CD8-positive, alpha-beta memory T cell (primary cell): ENCODE measurements around the gene TBX4. TPM values are rescaled to one million over a fixed set of nuclear protein-coding genes. Genes with fewer than 3 reads are reported as not detected.

ENCODE experiments used
- CTCF ChIA-PET: fragments of 350-600 bp; sonication (Branson Sonifier 250); formaldehyde crosslinking; loops from one replicate; lab custom pipeline; 2021; ENCODE audit warnings: antibody characterized with exemption; lab: Charles Lee
- POLR2A ChIA-PET: fragments of 350-600 bp; sonication (Branson Sonifier 250); formaldehyde crosslinking; loops from one replicate; lab custom pipeline; 2021; ENCODE audit warnings: antibody characterized with exemption; lab: Charles Lee
- DNase-seq, 5 donors: peaks; one replicate each; pipeline versions ENCODE4 v3.0.0 to v3.0.0-alpha.2; 2020 to 2022; ENCODE audit warnings: mixed read lengths in 1 of 5
- H3K27ac ChIP-seq: one replicate; pipeline ENCODE4 v1.7.0; 2013; ENCODE audit warnings: low read depth, mild to moderate bottlenecking, low read length, moderate library complexity
- H3K27me3 ChIP-seq: 2 replicates; pipeline ENCODE4 v1.7.0; 2013; ENCODE audit warnings: low read length, mild to moderate bottlenecking; ENCODE audit not compliant: insufficient read depth, poor library complexity, severe bottlenecking
- H3K36me3 ChIP-seq: 2 replicates; pipeline ENCODE4 v1.7.0; 2013; ENCODE audit warnings: mild to moderate bottlenecking, low read length, moderate library complexity; ENCODE audit not compliant: insufficient read depth
- H3K4me1 ChIP-seq: 2 replicates; pipeline ENCODE4 v1.7.0; 2013; ENCODE audit warnings: mild to moderate bottlenecking, low read length, moderate library complexity; ENCODE audit not compliant: insufficient read depth
- H3K4me3 ChIP-seq: 2 replicates; pipeline ENCODE4 v1.7.0; 2013; ENCODE audit warnings: mild to moderate bottlenecking, low read length
- H3K9me3 ChIP-seq: 2 replicates; pipeline ENCODE4 v1.7.0; 2013; ENCODE audit warnings: mild to moderate bottlenecking, low read length
- H3K27ac Mint-ChIP-seq, 8 donors: one replicate each; pipeline ENCODE4 v1.8.0; 2020 to 2021; ENCODE audit warnings: mixed read lengths in 8 of 8, mild to moderate bottlenecking in 6 of 8, inconsistent platforms in 3 of 8, moderate library complexity in 3 of 8
- H3K27me3 Mint-ChIP-seq, 2 donors: one replicate each; pipeline ENCODE4 v1.8.0; 2020 to 2021; ENCODE audit warnings: mixed read lengths in 2 of 2, mild to moderate bottlenecking in 1 of 2, moderate library complexity in 1 of 2
- H3K36me3 Mint-ChIP-seq, 3 donors: one replicate each; pipeline ENCODE4 v1.8.0; 2020 to 2021; ENCODE audit warnings: mixed read lengths in 3 of 3, inconsistent platforms in 1 of 3, mild to moderate bottlenecking in 1 of 3
- H3K4me1 Mint-ChIP-seq, 3 donors: one replicate each; pipeline ENCODE4 v1.8.0; 2020 to 2021; ENCODE audit warnings: mixed read lengths in 3 of 3, inconsistent platforms in 1 of 3, mild to moderate bottlenecking in 1 of 3
- H3K4me3 Mint-ChIP-seq, 7 donors: one replicate each; pipeline ENCODE4 v1.8.0; 2020 to 2021; ENCODE audit warnings: mixed read lengths in 7 of 7, mild to moderate bottlenecking in 6 of 7, moderate library complexity in 4 of 7, inconsistent platforms in 2 of 7
- H3K9me3 Mint-ChIP-seq, 5 donors: one replicate each; pipeline ENCODE4 v1.8.0; 2020 to 2022; ENCODE audit warnings: mixed read lengths in 5 of 5, mild to moderate bottlenecking in 3 of 5, moderate library complexity in 2 of 5, inconsistent platforms in 1 of 5
- polyA plus RNA-seq: library from polyadenylated mRNA; unstranded; fragments of 300-500 nt; fragmentation: Illumina TruSeq; gene quantifications from one replicate; pipeline ENCODE4 v1.2.3, GENCODE V29; 2021
- total RNA-seq, 2 experiments: library from RNA; stranded (reverse); gene quantifications; one replicate each; pipeline ENCODE4 v1.2.3, GENCODE V29; 2021

TBX4 gene
- total and polyA plus RNA-seq, 3 experiments from 2014 or later: not detected

DNA sequence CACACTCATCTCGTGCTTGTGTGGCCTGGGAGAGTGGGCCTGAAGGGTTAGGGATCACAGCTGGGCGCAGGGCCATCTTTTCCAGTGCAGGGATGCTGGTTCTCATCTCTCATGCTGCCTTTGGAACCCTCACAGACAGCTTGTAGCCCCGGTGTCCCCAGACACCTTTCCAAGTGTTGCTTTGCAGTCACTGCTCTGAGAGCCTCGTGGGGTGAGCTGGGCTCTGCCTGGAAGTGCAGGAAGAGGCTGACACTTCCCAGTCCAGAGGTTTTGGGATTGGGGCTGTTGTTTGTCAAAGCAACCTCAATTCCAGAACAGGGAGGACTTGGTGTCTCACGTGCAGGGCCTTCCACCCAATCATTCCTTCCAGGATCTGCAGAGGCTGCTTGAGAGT lies 28.2 kb downstream of the TBX4 start:
- POLR2A ChIA-PET: no interaction called here
- no peaks in the 10 kb centered on the region for H3K36me3 Mint-ChIP-seq

DNA sequence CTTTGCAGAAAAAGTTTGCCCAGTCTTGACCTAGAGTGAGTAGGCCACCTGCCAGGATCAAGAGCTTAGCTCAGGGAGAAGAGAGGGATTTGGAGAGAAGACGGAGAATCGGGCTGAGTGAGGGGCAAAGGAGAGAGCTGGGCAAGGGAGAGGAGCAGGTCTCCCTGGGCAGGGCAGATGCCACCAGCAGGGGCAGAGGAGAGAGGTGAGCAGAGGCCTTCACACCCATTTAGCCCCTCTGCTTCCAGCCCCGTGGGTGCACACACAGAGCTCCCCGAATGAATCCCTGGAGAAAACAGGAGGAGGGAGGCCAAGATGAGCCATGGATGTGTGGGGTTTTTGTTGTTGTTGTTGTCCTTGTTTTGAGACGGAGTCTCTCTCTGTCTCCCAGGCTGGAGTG lies 29.2 kb downstream of the TBX4 start:
- Histone ChIP-seq H3K27ac (no peak overlapping the region), H3K36me3 (no peaks in the 10 kb centered on the region), H3K9me3 (no peaks in the 10 kb centered on the region), H3K27me3 (no peaks in the 10 kb centered on the region), H3K4me3 (no peak overlapping the region), H3K4me1 (no peaks in the 10 kb centered on the region)
- Mint-ChIP-seq H3K36me3 (no peaks in the 10 kb centered on the region), H3K9me3 (no peaks in the 10 kb centered on the region), H3K27me3 (peaks cover 0 to 15% of the 10 kb centered on the region in 2 donors), H3K4me1 (no peaks in the 10 kb centered on the region), H3K27ac (no peak overlapping the region), H3K4me3 (no peak overlapping the region)
- ChIA-PET POLR2A (no interaction called here), CTCF (no interaction called here)
- DNase-seq: no peak

More for the DNA sequence above, 28.2 kb downstream of the TBX4 start:
- H3K27me3 ChIP-seq: no peaks in the 10 kb centered on the region
- Mint-ChIP-seq H3K9me3 (no peaks in the 10 kb centered on the region), H3K4me3 (no peak overlapping the region), H3K27me3 (peaks cover 8 to 15% of the 10 kb centered on the region in 2 donors), H3K27ac (no peak overlapping the region), H3K4me1 (no peaks in the 10 kb centered on the region)
- no peaks in the 10 kb centered on the region for H3K36me3 ChIP-seq
- no peaks in the 10 kb centered on the region for H3K9me3 ChIP-seq
- DNase-seq: no peak
- CTCF ChIA-PET: no interaction called here
- no peaks in the 10 kb centered on the region for H3K4me1 ChIP-seq
- H3K27ac ChIP-seq: no peak overlapping the region
- no peak overlapping the region for H3K4me3 ChIP-seq

DNA sequence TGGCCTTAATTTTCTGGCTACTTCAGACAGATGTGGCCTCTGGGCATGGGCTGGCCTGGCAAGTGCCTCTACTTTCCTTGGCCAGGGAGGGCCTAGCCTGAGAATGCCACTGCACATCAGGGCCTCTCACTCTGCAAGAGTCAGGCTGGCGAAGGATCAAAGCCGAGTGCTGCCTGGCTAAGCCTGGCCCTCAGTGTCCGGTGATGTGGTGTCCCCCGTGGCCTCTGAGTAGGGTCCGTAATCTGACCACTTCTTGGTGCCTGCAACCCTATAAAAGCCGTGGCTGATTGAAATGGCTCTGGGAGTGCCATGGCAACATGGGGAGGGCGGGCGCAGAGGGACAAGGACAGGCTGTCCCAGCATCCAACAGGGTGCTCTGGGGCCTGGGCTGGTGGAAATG lies 30.2 kb downstream of the TBX4 start:
- H3K36me3 ChIP-seq: no peaks in the 10 kb centered on the region
- DNase-seq: no peak
- Mint-ChIP-seq H3K27me3 (peaks cover 0 to 17% of the 10 kb centered on the region in 2 donors), H3K4me1 (no peaks in the 10 kb centered on the region), H3K36me3 (no peaks in the 10 kb centered on the region), H3K27ac (no peak overlapping the region), H3K9me3 (no peaks in the 10 kb centered on the region), H3K4me3 (no peak overlapping the region)
- POLR2A ChIA-PET: no interaction called here
- H3K4me3 ChIP-seq: no peak overlapping the region
- H3K4me1 ChIP-seq: no peaks in the 10 kb centered on the region
- no peaks in the 10 kb centered on the region for H3K27me3 ChIP-seq
- CTCF ChIA-PET: no interaction called here
- no peaks in the 10 kb centered on the region for H3K9me3 ChIP-seq
- no peak overlapping the region for H3K27ac ChIP-seq

DNA sequence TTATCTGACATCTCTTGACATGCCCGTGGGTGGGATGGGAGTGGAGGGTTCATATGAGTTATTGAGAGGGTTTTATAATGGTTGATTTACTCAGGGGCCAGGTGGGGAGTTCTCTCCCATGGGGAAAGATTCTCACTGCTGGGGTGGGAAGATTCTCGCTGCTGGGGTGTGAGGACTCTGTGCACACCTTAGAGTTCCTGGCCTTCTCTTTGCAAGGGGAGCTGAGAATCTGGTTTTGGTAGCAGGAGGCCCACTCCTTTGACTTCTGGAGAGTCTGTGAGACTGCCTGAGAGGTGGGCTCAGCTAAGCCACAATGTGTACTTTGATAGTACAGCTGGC lies 31.5 kb downstream of the TBX4 start:
- no peak overlapping the region for H3K27ac ChIP-seq
- DNase-seq: no peak
- POLR2A ChIA-PET: no interaction called here
- no peak overlapping the region for H3K27ac Mint-ChIP-seq
- no peak overlapping the region for H3K4me3 ChIP-seq
- H3K36me3 ChIP-seq: no peaks in the 10 kb centered on the region
- no peaks in the 10 kb centered on the region for H3K4me1 Mint-ChIP-seq
- CTCF ChIA-PET: no interaction called here
- H3K27me3 Mint-ChIP-seq: peaks cover 0 to 15% of the 10 kb centered on the region in 2 donors
- no peaks in the 10 kb centered on the region for H3K36me3 Mint-ChIP-seq
- no peaks in the 10 kb centered on the region for H3K9me3 ChIP-seq
- no peaks in the 10 kb centered on the region for H3K4me1 ChIP-seq
- H3K9me3 Mint-ChIP-seq: no peaks in the 10 kb centered on the region
- H3K4me3 Mint-ChIP-seq: no peak overlapping the region
- H3K27me3 ChIP-seq: no peaks in the 10 kb centered on the region

DNA sequence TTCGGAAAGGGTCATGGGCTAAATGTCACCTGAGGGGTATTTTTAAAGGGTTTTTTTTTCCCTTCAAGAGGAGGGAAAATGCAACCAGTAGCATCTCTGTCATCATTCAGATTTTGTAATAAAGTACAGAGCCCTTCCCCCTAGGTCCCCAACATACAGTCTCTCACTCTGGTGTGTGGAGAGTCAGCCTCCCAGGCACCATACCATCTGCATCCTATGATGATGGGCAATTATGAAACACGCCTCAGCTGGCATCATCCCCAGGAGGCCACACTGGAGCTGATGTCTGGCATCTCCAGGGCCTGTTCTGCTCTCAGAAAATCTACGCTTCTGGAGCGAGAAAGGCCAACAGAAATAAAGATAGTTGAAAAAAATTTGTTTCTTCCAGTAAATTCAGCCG lies 32.0 kb downstream of the TBX4 start:
- Mint-ChIP-seq H3K27ac (no peak overlapping the region), H3K9me3 (no peaks in the 10 kb centered on the region), H3K4me3 (no peak overlapping the region), H3K36me3 (no peaks in the 10 kb centered on the region), H3K27me3 (peaks cover 0 to 15% of the 10 kb centered on the region in 2 donors), H3K4me1 (no peaks in the 10 kb centered on the region)
- no peaks in the 10 kb centered on the region for H3K36me3 ChIP-seq
- H3K9me3 ChIP-seq: no peaks in the 10 kb centered on the region
- H3K4me3 ChIP-seq: no peak overlapping the region
- no peak for DNase-seq
- ChIA-PET POLR2A (no interaction called here), CTCF (no interaction called here)
- no peak overlapping the region for H3K27ac ChIP-seq
- H3K27me3 ChIP-seq: no peaks in the 10 kb centered on the region
- H3K4me1 ChIP-seq: no peaks in the 10 kb centered on the region

DNA sequence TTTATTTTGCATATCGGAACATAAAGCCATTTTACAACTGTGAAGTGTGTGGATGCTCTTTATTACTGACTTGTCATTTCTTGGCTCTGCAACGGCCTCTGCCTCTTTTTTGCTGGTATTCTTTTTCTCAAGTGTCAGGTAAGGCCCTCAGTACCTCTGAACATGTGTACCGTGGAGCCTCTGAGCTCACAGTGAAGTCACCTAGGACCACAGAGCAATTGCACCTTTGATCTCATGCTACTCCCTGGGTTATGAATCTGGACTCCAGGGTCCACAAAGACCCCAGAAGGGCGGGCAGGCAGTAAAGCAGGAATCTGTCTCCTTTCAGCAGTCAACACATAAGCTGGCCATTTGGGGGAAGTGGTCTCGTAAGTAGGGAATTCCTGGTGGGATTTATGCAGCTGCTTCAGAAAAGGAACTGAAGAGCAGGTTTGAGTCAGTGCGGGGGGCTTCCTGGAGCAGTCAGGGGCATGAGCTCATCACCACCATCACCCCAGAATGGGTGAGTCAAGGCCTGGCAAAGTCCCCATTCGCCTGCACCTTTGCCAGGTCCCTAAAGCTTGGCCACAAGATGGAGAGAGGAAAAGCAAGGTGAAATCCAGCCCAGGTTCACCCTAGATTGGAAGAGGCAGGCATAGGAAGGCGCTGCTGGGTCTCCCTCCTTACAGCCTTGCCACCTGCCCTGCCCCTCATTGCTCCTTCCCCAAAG lies 33.0 kb downstream of the TBX4 start:
- no peak for DNase-seq
- Histone ChIP-seq H3K9me3 (no peaks in the 10 kb centered on the region), H3K36me3 (no peaks in the 10 kb centered on the region), H3K27me3 (no peaks in the 10 kb centered on the region), H3K4me1 (no peaks in the 10 kb centered on the region), H3K4me3 (no peak overlapping the region), H3K27ac (no peak overlapping the region)
- no peaks in the 10 kb centered on the region for H3K9me3 Mint-ChIP-seq
- H3K4me1 Mint-ChIP-seq: no peaks in the 10 kb centered on the region
- peaks cover 0 to 15% of the 10 kb centered on the region in 2 donors for H3K27me3 Mint-ChIP-seq
- H3K36me3 Mint-ChIP-seq: no peaks in the 10 kb centered on the region
- no peak overlapping the region for H3K4me3 Mint-ChIP-seq
- POLR2A ChIA-PET: no interaction called here
- CTCF ChIA-PET: no interaction called here
- no peak overlapping the region for H3K27ac Mint-ChIP-seq

DNA sequence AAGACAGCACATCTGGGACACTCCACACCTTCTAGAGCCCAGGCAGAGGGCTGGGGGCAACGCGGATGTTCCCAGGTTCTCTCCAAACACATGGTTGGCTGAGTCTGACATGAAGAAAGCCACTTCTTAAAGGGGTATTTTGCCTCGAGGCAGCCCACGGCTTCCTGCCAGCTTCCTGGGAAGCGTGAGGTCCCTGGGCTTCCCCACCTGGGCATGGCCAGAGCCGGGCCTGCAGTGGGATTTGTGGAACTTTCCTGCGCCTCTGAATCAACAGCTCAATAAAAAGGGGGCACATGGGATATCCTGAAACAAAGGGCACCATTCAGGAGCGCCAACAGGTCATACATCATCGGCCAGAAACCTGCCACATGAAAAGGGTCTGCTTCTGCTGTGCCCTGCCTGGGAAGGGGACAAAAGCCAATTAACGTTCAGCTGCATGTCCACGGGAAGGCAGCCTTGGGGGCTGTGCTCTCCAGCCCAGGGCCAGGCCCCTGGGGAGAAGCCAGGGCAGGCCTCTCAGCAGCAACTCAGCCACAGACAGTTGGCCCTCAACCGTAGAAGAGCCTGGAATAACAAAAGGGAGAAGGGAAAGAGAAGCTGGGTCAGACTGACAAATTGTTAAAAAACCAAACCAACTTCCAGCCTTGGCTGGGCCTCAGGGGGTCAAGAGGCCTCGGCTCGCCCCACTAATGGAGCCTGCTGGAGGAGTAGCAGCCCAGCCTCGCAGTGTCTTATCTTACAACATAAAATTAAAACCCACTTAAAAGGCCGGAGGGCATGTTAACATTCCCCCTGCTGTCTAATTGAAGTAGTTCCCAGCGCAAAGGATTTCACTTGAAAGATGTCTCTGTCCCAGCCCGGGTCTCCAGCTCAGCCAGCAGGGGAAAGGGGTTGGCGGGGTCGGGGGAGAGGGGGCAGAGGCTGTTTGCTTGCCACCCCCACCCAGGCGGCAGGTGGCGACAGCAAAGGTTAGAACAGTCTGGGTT lies 34.2 kb downstream of the TBX4 start:
- Mint-ChIP-seq H3K4me3 (no peak overlapping the region), H3K9me3 (no peaks in the 10 kb centered on the region), H3K27ac (no peak overlapping the region), H3K27me3 (peaks cover 0 to 14% of the 10 kb centered on the region in 2 donors), H3K36me3 (no peaks in the 10 kb centered on the region), H3K4me1 (no peaks in the 10 kb centered on the region)
- POLR2A ChIA-PET: no interaction called here
- Histone ChIP-seq H3K4me1 (no peaks in the 10 kb centered on the region), H3K27me3 (no peaks in the 10 kb centered on the region), H3K4me3 (no peak overlapping the region), H3K9me3 (no peaks in the 10 kb centered on the region), H3K27ac (no peak overlapping the region), H3K36me3 (no peaks in the 10 kb centered on the region)
- DNase-seq: no peak
- CTCF ChIA-PET: no interaction called here

DNA sequence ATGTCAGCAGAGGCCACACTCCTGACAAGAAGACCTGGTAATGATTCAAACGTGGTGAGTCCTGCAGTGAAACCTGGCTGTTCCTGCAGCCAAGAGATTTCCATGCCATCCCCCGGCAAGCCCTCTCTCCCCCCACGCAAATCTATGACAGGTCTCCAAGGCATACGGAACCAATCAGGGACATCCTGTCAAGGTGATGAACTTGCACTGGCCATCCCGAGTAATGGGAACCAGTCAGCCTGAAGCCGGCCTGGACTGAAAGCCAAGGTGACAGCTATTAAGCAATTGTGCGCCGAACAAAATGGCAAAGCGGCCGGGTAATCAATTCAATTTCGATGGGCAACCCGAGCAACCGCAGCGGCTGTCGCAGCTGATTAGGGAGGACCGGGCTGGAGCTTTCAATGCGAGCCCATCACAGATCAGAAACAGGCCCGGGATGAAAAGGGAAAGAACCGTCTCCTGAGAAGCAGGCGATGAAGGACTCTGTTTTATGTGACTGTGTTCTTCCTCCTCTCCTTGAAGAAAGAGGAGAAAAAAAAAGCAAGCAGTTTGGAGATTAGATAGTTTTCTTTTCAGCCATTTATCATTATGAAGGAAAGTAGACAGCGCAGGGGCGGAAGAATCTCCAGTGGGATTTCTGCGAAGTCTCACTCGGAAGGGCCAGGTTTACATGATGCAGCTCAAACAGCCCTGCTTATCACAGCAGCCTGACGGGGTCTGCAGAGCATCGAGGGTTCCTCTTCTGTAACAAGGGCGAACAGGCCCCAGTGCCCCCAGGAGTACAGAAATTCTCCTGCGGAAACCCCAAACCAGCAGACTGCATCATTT lies 35.2 kb downstream of the TBX4 start:
- POLR2A ChIA-PET: no interaction called here
- CTCF ChIA-PET: no interaction called here
- Mint-ChIP-seq H3K36me3 (no peaks in the 10 kb centered on the region), H3K9me3 (no peaks in the 10 kb centered on the region), H3K27me3 (peaks cover 0 to 13% of the 10 kb centered on the region in 2 donors), H3K27ac (no peak overlapping the region), H3K4me1 (no peaks in the 10 kb centered on the region), H3K4me3 (no peak overlapping the region)
- no peaks in the 10 kb centered on the region for H3K27me3 ChIP-seq
- no peak overlapping the region for H3K27ac ChIP-seq
- no peak overlapping the region for H3K4me3 ChIP-seq
- H3K36me3 ChIP-seq: no peaks in the 10 kb centered on the region
- H3K4me1 ChIP-seq: no peaks in the 10 kb centered on the region
- no peak for DNase-seq
- no peaks in the 10 kb centered on the region for H3K9me3 ChIP-seq
